ENCODE results near the gene TAS2R7.

TAS2R7 gene

GRCh38 chr12:10771132-10771733 lies 31.2 kb downstream of the TAS2R7 start:
- TF ChIP-seq BHLHE40 (IDR thresholded peaks at IDR 0.05; ENCODE audit: borderline replicate concordance) (no peak), HDGF (IDR thresholded peaks at IDR 0.05; ENCODE audit: borderline replicate concordance) (no peak), SUZ12 (IDR thresholded peaks at IDR 0.05) (no peak), FOXA1 (IDR thresholded peaks at IDR 0.05) (no peak), ARNT (IDR thresholded peaks at IDR 0.05) (no peak), TARDBP (IDR thresholded peaks at IDR 0.05) (no peak), PKNOX1 (IDR thresholded peaks at IDR 0.05) (no peak), FOXM1 (IDR thresholded peaks at IDR 0.05; ENCODE audit: borderline replicate concordance) (no peak), ELF4 (IDR thresholded peaks at IDR 0.05) (no peak), CTBP1 (IDR thresholded peaks at IDR 0.05; ENCODE audit: borderline replicate concordance) (no peak), L3MBTL2 (conservative IDR thresholded peaks at IDR 0.05) (no peak), NFRKB (IDR thresholded peaks at IDR 0.05) (no peak), FOXK2 (IDR thresholded peaks at IDR 0.05) (no peak), ZNF384 (IDR thresholded peaks at IDR 0.05) (no peak), LEF1 (IDR thresholded peaks at IDR 0.05; ENCODE audit: borderline replicate concordance) (no peak)
- DNase-seq (ENCODE audit: extremely low spot score), result peak; percentile 22
- POLR2A ChIA-PET, result no interaction called here
- CTCF ChIA-PET, result interaction anchor here (0.8 to 3.3 kb wide), 4 partner anchors 335 to 1262 kb away, joined by 4 to 15 read pairs (median 5); no protein-coding TSS in a partner anchor

- ChIA-PET POLR2A (no interaction called here), CTCF (no interaction called here)
- DNase-seq (ENCODE audit: extremely low spot score), result no peak
- TF ChIP-seq PKNOX1 (IDR thresholded peaks at IDR 0.05), result no peak
- TF ChIP-seq L3MBTL2 (conservative IDR thresholded peaks at IDR 0.05), result no peak
- no peak for TF ChIP-seq FOXA1 (IDR thresholded peaks at IDR 0.05)
- no peak for TF ChIP-seq NFRKB (IDR thresholded peaks at IDR 0.05)
- TF ChIP-seq FOXK2 (IDR thresholded peaks at IDR 0.05), result no peak
- no peak for TF ChIP-seq HDGF (IDR thresholded peaks at IDR 0.05; ENCODE audit: borderline replicate concordance)
- no peak for TF ChIP-seq SUZ12 (IDR thresholded peaks at IDR 0.05)
- no peak for TF ChIP-seq BHLHE40 (IDR thresholded peaks at IDR 0.05; ENCODE audit: borderline replicate concordance)
- no peak for TF ChIP-seq LEF1 (IDR thresholded peaks at IDR 0.05; ENCODE audit: borderline replicate concordance)
- no peak for TF ChIP-seq ZNF384 (IDR thresholded peaks at IDR 0.05)
- TF ChIP-seq ARNT (IDR thresholded peaks at IDR 0.05), result no peak
Measured at GRCh38 chr12:10759657-10760056, 42.8 kb downstream of the TAS2R7 start.

GRCh38 chr12:10756194-10756593 lies 46.2 kb downstream of the TAS2R7 start:
- POLR2A ChIA-PET, result no interaction called here
- no peak for DNase-seq (ENCODE audit: extremely low spot score)
- CTCF ChIA-PET, result no interaction called here
- TF ChIP-seq SP1 (IDR thresholded peaks at IDR 0.05) (no peak), ZNF384 (IDR thresholded peaks at IDR 0.05) (no peak), HDGF (IDR thresholded peaks at IDR 0.05; ENCODE audit: borderline replicate concordance) (no peak), BHLHE40 (IDR thresholded peaks at IDR 0.05; ENCODE audit: borderline replicate concordance) (no peak), CTBP1 (IDR thresholded peaks at IDR 0.05; ENCODE audit: borderline replicate concordance) (no peak)

GRCh38 chr12:10753059-10753458 lies 49.4 kb downstream of the TAS2R7 start:
- TF ChIP-seq L3MBTL2 (conservative IDR thresholded peaks at IDR 0.05) (no peak), ZNF384 (IDR thresholded peaks at IDR 0.05) (no peak), SUZ12 (IDR thresholded peaks at IDR 0.05) (no peak), ARNT (IDR thresholded peaks at IDR 0.05) (no peak), NFRKB (IDR thresholded peaks at IDR 0.05) (no peak), BHLHE40 (IDR thresholded peaks at IDR 0.05; ENCODE audit: borderline replicate concordance) (no peak), CTBP1 (IDR thresholded peaks at IDR 0.05; ENCODE audit: borderline replicate concordance) (no peak)
- POLR2A ChIA-PET, result no interaction called here
- no peak for DNase-seq (ENCODE audit: extremely low spot score)
- CTCF ChIA-PET, result no interaction called here
